ENCODE data around the gene ALDH16A1. TPM values are rescaled to one million over a fixed set of nuclear protein-coding genes. Genes with fewer than 3 reads are reported as not detected.

ALDH16A1 gene
- total and polyA plus RNA-seq, 10 of the 15 experiments (the other 5 are each of a cell fraction or from before 2014, with no cell fraction given), result 1.7 to 49.3 (median 18.1) TPM

DNA sequence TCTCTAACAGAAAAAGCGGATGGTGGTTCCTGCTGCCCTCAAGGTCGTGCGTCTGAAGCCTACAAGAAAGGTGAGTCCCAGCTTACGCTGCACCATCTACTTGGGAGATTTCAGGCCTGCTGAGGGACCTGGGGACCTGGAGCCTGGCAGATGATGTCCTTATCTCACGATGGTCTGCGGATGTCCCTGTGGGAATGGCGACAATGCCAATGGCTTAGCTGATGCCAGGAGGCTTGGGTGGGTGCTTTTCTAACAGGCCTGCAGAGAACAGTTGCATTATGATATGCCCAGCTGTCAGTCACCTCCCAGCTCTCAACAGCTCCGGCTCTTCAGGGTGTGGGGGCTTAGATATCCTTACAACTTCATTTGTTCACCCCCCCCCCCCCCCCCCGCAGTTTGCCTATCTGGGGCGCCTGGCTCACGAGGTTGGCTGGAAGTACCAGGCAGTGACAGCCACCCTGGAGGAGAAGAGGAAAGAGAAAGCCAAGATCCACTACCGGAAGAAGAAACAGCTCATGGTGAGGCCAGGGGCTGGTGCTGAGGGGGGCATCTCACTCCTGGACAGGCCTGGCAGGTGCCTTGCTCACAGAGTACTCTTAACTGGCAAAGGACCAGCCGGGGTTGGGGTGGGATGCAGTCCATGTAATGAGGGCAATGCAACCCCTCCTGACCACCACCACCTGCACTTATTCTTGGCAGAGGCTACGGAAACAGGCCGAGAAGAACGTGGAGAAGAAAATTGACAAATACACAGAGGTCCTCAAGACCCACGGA is 38.2 kb downstream of the ALDH16A1 start:
- CTCF ChIA-PET, result no interaction called here
- intact Hi-C loops (cut with micrococcal nuclease; ENCODE audit: unreplicated experiment) (no loop called here), in situ Hi-C loops (cut with MboI) (no loop called here)
- Histone ChIP-seq H3K9me3 (replicated peaks; ENCODE audit: control insufficient read depth, insufficient read depth, low read length) (no peaks in the 10 kb centered on the region; the same call in 1 of the 3 replicates), H3K27me3 (replicated peaks in 1 of 2; ENCODE audit: control insufficient read depth in 2 of 2, insufficient read depth in 2 of 2, low read length in 1 of 2) (no peaks in the 10 kb centered on the region), H3K9ac (ENCODE audit: control insufficient read depth, insufficient read depth, low read length) (peak overlapping the region; percentile 95; the same call in 1 of the 2 replicates), H4K20me1 (ENCODE audit: control insufficient read depth, insufficient read depth) (peaks cover 13% of the 10 kb centered on the region), H3K36me3 (ENCODE audit: control insufficient read depth in 2 of 2, insufficient read depth in 2 of 2, low read length in 1 of 2) (peaks cover 26 to 40% of the 10 kb centered on the region in 2 experiments), H3K4me2 (ENCODE audit: control insufficient read depth, insufficient read depth) (peak overlapping the region; percentile 91), H3K79me2 (ENCODE audit: control insufficient read depth, insufficient read depth, low read length) (peaks cover 41% of the 10 kb centered on the region), H3K27ac (ENCODE audit: control insufficient read depth, insufficient read depth) (peak overlapping the region; percentile 83), H2AFZ (ENCODE audit: control insufficient read depth, low read depth, low read length) (no peak overlapping the region), H3K4me3 (peak overlapping the region; percentile 97; the same call in 1 of the 2 replicates), H3K4me1 (ENCODE audit: control insufficient read depth, insufficient read depth, low read length) (peaks cover 16% of the 10 kb centered on the region)
- WGBS (ENCODE audit: insufficient coverage, insufficient replicate concordance, low lambda C conversion rate, missing lambda C conversion rate), result 83% methylated on average over 17 of the region's 17 CpGs
- no peak for DNase-seq (ENCODE audit: low read depth, low spot score)
- peak; percentile 56 for TF ChIP-seq POLR2A (IDR thresholded peaks at IDR 0.05; ENCODE audit: low read depth, low read length)
- TF ChIP-seq SMC3 (IDR thresholded peaks at IDR 0.05; ENCODE audit: borderline replicate concordance, low read length), result no peak
- 0 out of 2 replicates have a peak, but pooled peaks have one; percentile 56 for TF ChIP-seq POLR2AphosphoS5 (IDR thresholded peaks at IDR 0.05; ENCODE audit: low read length)
- no TSS peak for BruUV-seq (replicated peaks)
- POLR2A ChIA-PET, result interaction anchor here (1.0 kb wide), 1 partner anchor 185 kb away, joined by 3 read pairs; no protein-coding TSS in a partner anchor
- no peak for ATAC-seq
- RAD21 ChIA-PET (ENCODE audit: unreplicated experiment), result no interaction called here
- SMC1A ChIA-PET (ENCODE audit: uncharacterized antibody, unreplicated experiment), result no interaction called here
- FAIRE-seq, result no peak

DNA sequence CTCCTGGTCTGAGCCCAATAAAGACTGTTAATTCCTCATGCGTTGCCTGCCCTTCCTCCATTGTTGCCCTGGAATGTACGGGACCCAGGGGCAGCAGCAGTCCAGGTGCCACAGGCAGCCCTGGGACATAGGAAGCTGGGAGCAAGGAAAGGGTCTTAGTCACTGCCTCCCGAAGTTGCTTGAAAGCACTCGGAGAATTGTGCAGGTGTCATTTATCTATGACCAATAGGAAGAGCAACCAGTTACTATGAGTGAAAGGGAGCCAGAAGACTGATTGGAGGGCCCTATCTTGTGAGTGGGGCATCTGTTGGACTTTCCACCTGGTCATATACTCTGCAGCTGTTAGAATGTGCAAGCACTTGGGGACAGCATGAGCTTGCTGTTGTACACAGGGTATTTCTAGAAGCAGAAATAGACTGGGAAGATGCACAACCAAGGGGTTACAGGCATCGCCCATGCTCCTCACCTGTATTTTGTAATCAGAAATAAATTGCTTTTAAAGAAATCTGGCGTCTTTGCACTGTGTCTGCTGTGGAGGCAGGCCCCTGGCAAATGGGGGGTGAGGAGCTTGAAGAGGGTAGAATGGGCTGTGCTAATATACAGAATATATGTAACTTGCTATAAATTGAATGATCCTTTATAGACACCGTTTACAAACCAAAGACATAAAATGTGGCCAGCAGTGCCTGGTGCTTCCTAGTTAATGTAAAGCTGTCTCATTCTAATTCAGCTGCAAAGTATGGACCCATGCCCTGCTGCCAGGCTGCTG is 39.0 kb downstream of the ALDH16A1 start:
- Histone ChIP-seq H3K27me3 (replicated peaks in 1 of 2; ENCODE audit: control insufficient read depth in 2 of 2, insufficient read depth in 2 of 2, low read length in 1 of 2) (no peaks in the 10 kb centered on the region), H3K9ac (ENCODE audit: control insufficient read depth, insufficient read depth, low read length) (no peak overlapping the region), H3K27ac (ENCODE audit: control insufficient read depth, insufficient read depth) (no peak overlapping the region), H3K79me2 (ENCODE audit: control insufficient read depth, insufficient read depth, low read length) (peaks cover 47% of the 10 kb centered on the region), H4K20me1 (ENCODE audit: control insufficient read depth, insufficient read depth) (peaks cover 13% of the 10 kb centered on the region), H3K4me3 (no peak overlapping the region), H3K4me2 (ENCODE audit: control insufficient read depth, insufficient read depth) (no peak overlapping the region), H3K36me3 (ENCODE audit: control insufficient read depth in 2 of 2, insufficient read depth in 2 of 2, low read length in 1 of 2) (peaks cover 26 to 40% of the 10 kb centered on the region in 2 experiments), H2AFZ (ENCODE audit: control insufficient read depth, low read depth, low read length) (no peak overlapping the region), H3K4me1 (ENCODE audit: control insufficient read depth, insufficient read depth, low read length) (peaks cover 16% of the 10 kb centered on the region), H3K9me3 (replicated peaks; ENCODE audit: control insufficient read depth, insufficient read depth, low read length) (no peaks in the 10 kb centered on the region; the same call in 1 of the 3 replicates)
- RAD21 ChIA-PET (ENCODE audit: unreplicated experiment), result no interaction called here
- no peak for ATAC-seq
- in situ Hi-C loops (cut with MboI), result no loop called here
- CTCF ChIA-PET, result no interaction called here
- SMC1A ChIA-PET (ENCODE audit: uncharacterized antibody, unreplicated experiment), result interaction anchor here (0.6 kb wide), 1 partner anchor 55 kb away, joined by 3 read pairs; no protein-coding TSS in a partner anchor
- FAIRE-seq, result no peak
- no peak for DNase-seq (ENCODE audit: low read depth, low spot score)
- intact Hi-C loops (cut with micrococcal nuclease; ENCODE audit: unreplicated experiment), result no loop called here
- WGBS (ENCODE audit: insufficient coverage, insufficient replicate concordance, low lambda C conversion rate, missing lambda C conversion rate), result 55% methylated on average over 7 of the region's 7 CpGs
- no TSS peak for BruUV-seq (replicated peaks)
- POLR2A ChIA-PET, result interaction anchor here (0.6 to 5.3 kb wide), 6 partner anchors 8 to 184 kb away, joined by 3 to 44 read pairs (median 4); partner anchors contain the start of genes ALDH16A1 and PIH1D1
- TF ChIP-seq RFX5 (IDR thresholded peaks at IDR 0.05; ENCODE audit: low read depth, low read length) (no peak), CHD1 (IDR thresholded peaks at IDR 0.05; ENCODE audit: low read depth, low read length) (no peak), TBL1XR1 (IDR thresholded peaks at IDR 0.05; ENCODE audit: low read depth, low read length) (no peak), NFYB (IDR thresholded peaks at IDR 0.05; ENCODE audit: insufficient read depth, low read depth, low read length) (no peak), FOXM1 (IDR thresholded peaks at IDR 0.05; ENCODE audit: low read depth, low read length) (no peak), NFXL1 (IDR thresholded peaks at IDR 0.05; ENCODE audit: borderline replicate concordance) (no peak)
- TF ChIP-seq, protein P1, sequence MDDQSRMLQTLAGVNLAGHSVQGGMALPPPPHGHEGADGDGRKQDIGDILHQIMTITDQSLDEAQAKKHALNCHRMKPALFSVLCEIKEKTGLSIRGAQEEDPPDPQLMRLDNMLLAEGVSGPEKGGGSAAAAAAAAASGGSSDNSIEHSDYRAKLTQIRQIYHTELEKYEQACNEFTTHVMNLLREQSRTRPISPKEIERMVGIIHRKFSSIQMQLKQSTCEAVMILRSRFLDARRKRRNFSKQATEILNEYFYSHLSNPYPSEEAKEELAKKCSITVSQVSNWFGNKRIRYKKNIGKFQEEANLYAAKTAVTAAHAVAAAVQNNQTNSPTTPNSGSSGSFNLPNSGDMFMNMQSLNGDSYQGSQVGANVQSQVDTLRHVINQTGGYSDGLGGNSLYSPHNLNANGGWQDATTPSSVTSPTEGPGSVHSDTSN (IDR thresholded peaks at IDR 0.05; ENCODE audit: insufficient replicate concordance, low read depth, low read length), result no peak

Data from GM12878 (cell line).